Astrocyte of the cerebellum (primary cell): Measurements from ENCODE around the gene NXF1.

Experiments used
- DNase-seq: peaks from one replicate; pipeline ENCODE4 v3.0.0-alpha.2; 2011; ENCODE audit warnings: low read depth
- H3K4me3 ChIP-seq: 2 replicates; pipeline ENCODE4 v1.5.1; 2011; ENCODE audit warnings: mild to moderate bottlenecking, low read depth, low read length, moderate library complexity
- in situ Hi-C: cut with HindIII; loops from 2 replicates; pipeline ENCODE4 v1.10.0; 2017; ENCODE audit warnings: low sequenced_read_pairs
- TF ChIP-seq, protein P1 (sequence below): IDR thresholded peaks from 2 replicates; pipeline ENCODE4 v1.5.1; 2012; ENCODE audit warnings: low read length, low read depth, moderate library complexity, mild to moderate bottlenecking; ENCODE audit errors: missing control alignments

NXF1 gene

DNA sequence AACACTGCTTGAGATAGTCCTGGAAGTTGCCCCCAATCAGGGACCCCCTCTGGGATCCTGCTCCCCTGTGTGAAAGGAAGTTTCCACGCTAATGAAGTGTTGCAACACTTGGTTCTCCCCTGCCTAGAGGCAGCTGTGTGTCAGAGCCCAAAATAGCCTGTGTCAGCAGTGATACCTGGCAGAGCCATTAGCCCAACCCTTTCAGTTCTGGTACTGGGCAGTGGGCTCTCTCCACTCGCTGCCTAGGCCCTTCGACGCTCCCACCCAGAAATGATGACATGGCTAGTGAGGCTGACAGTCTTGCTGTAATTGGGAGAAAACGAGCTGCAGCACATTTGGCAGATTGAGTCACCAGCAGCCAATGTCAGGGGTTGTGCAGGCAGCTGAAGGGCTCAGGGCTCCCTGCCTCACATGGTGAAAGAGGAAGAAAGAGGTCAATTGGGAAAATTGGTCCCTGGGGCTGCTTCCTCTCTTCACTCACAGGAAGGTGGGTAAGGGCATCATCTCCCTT is 1.4 kb upstream of the NXF1 start:
- peak overlapping the region; percentile 64 for H3K4me3 ChIP-seq
- no peak for DNase-seq
- TF ChIP-seq, protein P1, sequence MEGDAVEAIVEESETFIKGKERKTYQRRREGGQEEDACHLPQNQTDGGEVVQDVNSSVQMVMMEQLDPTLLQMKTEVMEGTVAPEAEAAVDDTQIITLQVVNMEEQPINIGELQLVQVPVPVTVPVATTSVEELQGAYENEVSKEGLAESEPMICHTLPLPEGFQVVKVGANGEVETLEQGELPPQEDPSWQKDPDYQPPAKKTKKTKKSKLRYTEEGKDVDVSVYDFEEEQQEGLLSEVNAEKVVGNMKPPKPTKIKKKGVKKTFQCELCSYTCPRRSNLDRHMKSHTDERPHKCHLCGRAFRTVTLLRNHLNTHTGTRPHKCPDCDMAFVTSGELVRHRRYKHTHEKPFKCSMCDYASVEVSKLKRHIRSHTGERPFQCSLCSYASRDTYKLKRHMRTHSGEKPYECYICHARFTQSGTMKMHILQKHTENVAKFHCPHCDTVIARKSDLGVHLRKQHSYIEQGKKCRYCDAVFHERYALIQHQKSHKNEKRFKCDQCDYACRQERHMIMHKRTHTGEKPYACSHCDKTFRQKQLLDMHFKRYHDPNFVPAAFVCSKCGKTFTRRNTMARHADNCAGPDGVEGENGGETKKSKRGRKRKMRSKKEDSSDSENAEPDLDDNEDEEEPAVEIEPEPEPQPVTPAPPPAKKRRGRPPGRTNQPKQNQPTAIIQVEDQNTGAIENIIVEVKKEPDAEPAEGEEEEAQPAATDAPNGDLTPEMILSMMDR: no peak
- in situ Hi-C loops: no loop called here

DNA sequence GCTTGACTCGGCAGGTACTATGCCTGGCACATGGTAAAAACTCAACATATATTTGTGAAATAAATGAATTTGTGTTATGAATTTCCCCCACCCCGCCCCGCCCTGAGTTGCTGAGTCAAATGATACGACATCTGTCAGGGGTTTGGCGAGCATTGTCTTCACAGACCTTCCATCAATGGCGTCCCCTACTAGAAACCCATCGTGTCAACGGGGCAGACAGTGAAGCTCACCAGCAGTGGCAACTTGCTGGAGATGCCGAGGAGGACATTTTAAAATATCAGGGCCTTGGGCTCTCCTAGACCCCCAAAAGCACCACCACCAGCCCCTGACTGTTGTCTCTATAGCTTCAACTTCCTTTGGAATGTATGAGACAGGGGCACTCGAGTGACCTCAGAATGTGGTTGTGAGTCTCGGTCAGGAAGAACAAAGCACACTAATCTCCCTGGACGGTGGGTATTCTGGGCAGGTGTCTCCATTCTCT is 761 bp upstream of the NXF1 start:
- DNase-seq: no peak

DNA sequence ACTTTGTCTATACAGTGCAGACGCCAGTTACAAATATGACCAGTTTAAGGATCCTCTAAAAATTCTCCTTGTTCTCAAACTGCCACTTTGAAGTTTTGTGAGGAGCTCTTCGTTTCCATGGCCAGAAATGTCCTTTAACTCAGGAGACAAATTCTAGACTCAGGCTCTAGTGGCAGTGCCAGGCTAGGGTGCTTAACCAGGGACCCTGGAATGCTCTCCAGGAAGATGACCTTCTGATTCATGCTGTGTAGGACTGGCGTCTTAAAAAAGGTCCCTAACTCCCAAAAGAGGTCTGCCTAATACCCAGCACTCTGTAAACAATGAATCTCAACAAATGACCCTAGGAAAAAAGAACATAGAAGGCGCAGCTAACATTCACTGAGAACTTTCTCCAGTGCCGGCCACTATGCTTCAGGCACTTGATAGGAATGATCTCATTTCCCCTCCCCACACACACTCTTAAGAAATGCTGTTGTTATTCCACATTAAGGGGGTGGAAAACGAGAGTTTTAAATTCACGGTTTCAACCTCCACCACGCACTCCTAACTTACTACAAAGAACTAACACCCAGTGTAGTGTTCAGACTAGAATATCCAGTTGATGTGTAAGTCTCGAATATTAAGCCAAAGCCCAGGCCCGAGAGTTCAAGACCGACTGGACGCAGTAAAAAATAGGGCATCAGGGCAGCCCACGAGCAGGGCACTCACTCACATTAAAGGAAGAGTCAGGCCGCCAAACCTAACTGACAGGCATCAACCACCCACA is 747 bp downstream of the NXF1 start:
- in situ Hi-C loops: no loop called here
- H3K4me3 ChIP-seq: peak overlapping the region; percentile 64
- DNase-seq: no peak
- TF ChIP-seq, protein P1: no peak

More for the DNA sequence above, 761 bp upstream of the NXF1 start:
- TF ChIP-seq, protein P1: no peak
- in situ Hi-C loops: no loop called here
- H3K4me3 ChIP-seq: peak overlapping the region; percentile 64

DNA sequence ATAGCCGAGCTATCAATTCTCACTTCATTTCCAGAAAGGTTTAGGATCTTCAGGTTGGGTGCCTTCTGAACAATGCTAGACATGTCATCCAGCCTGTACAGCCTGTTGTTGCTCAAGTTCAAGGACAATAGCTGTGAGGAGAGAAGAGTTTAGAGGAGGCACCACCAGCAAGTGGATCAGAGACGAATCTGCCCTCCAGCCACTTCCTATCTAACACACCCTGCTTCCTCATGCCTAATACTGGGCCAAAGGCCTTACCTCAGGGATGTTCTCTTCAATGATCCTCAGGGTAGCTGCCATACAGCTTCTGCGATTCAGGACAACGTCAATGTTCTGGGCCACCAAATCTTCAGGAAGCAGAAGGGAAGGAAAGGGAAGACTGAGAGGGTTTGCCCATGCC is 4.2 kb downstream of the NXF1 start:
- no peak for DNase-seq
- H3K4me3 ChIP-seq: no peak overlapping the region
- TF ChIP-seq, protein P1: no peak
- in situ Hi-C loops: no loop called here

DNA sequence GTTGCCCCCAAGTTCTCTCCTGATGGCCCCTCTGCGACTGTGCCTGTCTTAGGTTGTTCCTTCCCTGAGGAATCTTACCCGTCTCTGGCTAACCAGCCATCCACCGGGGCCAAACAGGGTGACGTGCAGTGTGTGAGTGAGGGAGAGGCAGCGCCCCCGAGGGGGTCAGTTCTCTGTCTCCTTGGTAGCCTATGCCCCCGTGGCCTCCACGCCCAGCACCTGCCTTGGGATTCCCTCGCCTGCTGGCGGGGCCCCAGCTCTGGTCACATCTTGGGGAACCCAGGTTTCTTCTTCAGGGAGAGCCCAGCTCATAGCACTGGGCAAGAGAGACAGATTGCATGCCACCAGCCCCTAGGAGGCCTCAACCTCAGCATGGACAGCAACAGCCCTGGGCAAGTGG is 5.8 kb downstream of the NXF1 start:
- in situ Hi-C loops: no loop called here
- TF ChIP-seq, protein P1: no peak
- no peak for DNase-seq
- H3K4me3 ChIP-seq: no peak overlapping the region

DNA sequence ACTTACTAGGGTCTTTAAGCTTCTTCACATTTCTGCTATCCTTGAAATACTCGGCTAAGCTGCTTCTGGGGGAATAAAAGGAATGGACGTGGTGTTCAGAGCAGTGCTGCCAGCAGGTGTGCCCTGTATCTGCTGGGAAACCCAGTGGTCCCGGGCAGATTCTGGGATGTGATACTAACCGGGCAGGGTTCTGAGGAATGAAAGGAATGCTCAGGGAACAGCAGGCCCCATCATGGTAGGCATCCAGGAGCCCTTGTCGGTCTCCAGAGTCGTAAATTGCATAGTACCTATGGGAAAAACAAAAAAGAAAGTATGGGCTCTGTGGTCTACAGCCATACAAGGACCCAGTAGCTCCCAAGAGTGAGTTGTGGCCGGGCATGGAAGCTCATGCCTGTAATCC is 9.0 kb downstream of the NXF1 start:
- TF ChIP-seq, protein P1: no peak
- DNase-seq: no peak
- no peak overlapping the region for H3K4me3 ChIP-seq
- in situ Hi-C loops: no loop called here
